GM23338 (cell line): ENCODE data around the gene TBC1D14. TPM values are rescaled to one million over a fixed set of nuclear protein-coding genes. Genes with fewer than 3 reads are reported as not detected.

Experiments
- ATAC-seq: fragments of 200-7000 bp; cut with Tn5 transposase; 3 replicates; pipeline ENCODE4 v1.9.1; 2020
- DNase-seq: peaks from one replicate; pipeline ENCODE4 v3.0.0-alpha.2; 2015; ENCODE audit warnings: low spot score
- H2AFZ ChIP-seq: fragments of 200-600 bp; sonication (generic); 2 replicates; pipeline ENCODE4 v1.8.0; 2016; ENCODE audit warnings: antibody characterized with exemption, mild to moderate bottlenecking, moderate library complexity
- H3F3A ChIP-seq: fragments of 200-600 bp; sonication (generic); replicated peaks from 2 replicates; pipeline ENCODE4 v1.8.0; 2017; ENCODE audit warnings: antibody characterized with exemption, mixed run types, low read depth
- H3K27ac ChIP-seq: fragments of 200-600 bp; sonication (generic); 2 replicates; pipeline ENCODE4 v1.6.1; 2016; ENCODE audit warnings: low read depth
- H3K27me3 ChIP-seq: fragments of 200-600 bp; sonication (generic); 2 replicates; pipeline ENCODE4 v1.8.0; 2016; ENCODE audit warnings: mild to moderate bottlenecking, mixed run types, moderate library complexity; ENCODE audit not compliant: insufficient read depth
- H3K36me3 ChIP-seq: fragments of 200-600 bp; sonication (generic); 2 replicates; pipeline ENCODE4 v1.8.0; 2016; ENCODE audit warnings: mild to moderate bottlenecking; ENCODE audit not compliant: insufficient read depth
- H3K4me1 ChIP-seq: fragments of 200-600 bp; sonication (generic); 2 replicates; pipeline ENCODE4 v1.8.0; 2016; ENCODE audit warnings: mild to moderate bottlenecking, moderate library complexity; ENCODE audit not compliant: insufficient read depth
- H3K4me2 ChIP-seq: fragments of 200-600 bp; sonication (generic); 2 replicates; pipeline ENCODE4 v1.7.1; 2017; ENCODE audit warnings: mixed run types
- H3K4me3 ChIP-seq: fragments of 200-600 bp; sonication (generic); 2 replicates; pipeline ENCODE4 v1.6.1; 2016; ENCODE audit warnings: mixed run types
- H3K79me2 ChIP-seq: fragments of 200-600 bp; sonication (generic); replicated peaks from 2 replicates; pipeline ENCODE4 v1.8.0; 2017; ENCODE audit warnings: mild to moderate bottlenecking; ENCODE audit not compliant: insufficient read depth
- H3K9me2 ChIP-seq: fragments of 200-600 bp; sonication (generic); 2 replicates; pipeline ENCODE4 v1.8.0; 2017; ENCODE audit not compliant: insufficient read depth
- H4K20me1 ChIP-seq: fragments of 200-600 bp; sonication (generic); replicated peaks from 2 replicates; pipeline ENCODE4 v1.8.0; 2017; ENCODE audit warnings: mild to moderate bottlenecking; ENCODE audit not compliant: insufficient read depth
- H3K27ac Mint-ChIP-seq: 2 replicates; pipeline ENCODE4 v1.8.0; 2020; ENCODE audit warnings: inconsistent platforms, mild to moderate bottlenecking, moderate library complexity, mixed read lengths
- H3K27me3 Mint-ChIP-seq: 3 replicates; pipeline ENCODE4 v1.8.0; 2022; ENCODE audit warnings: low read depth, mild to moderate bottlenecking, moderate library complexity, mixed read lengths, inconsistent platforms; ENCODE audit not compliant: insufficient read depth, poor library complexity
- H3K36me3 Mint-ChIP-seq: 3 replicates; pipeline ENCODE4 v1.8.0; 2021; ENCODE audit warnings: low read depth, mild to moderate bottlenecking, inconsistent platforms, moderate library complexity, mixed read lengths
- H3K4me1 Mint-ChIP-seq: 3 replicates; pipeline ENCODE4 v1.8.0; 2020; ENCODE audit warnings: mild to moderate bottlenecking, inconsistent platforms, mixed read lengths
- H3K4me3 Mint-ChIP-seq: 3 replicates; pipeline ENCODE4 v1.8.0; 2021; ENCODE audit warnings: moderate library complexity, mild to moderate bottlenecking, inconsistent platforms, mixed read lengths
- H3K9me3 Mint-ChIP-seq: 3 replicates; pipeline ENCODE4 v1.8.0; 2020; ENCODE audit warnings: moderate library complexity, mild to moderate bottlenecking, inconsistent platforms, mixed read lengths
- CREB1 ChIP-seq: fragments of 250-450 bp; sonication (Bioruptor Pico); IDR thresholded peaks from 2 replicates; pipeline ENCODE4 v1.5.0; 2020; ENCODE audit warnings: low read depth, mild to moderate bottlenecking, moderate library complexity
- ETS1 ChIP-seq: IDR thresholded peaks from 2 replicates; pipeline ENCODE4 v1.6.1; 2016; ENCODE audit warnings: antibody characterized with exemption
- EZH2 ChIP-seq: fragments of 200-600 bp; sonication (generic); IDR thresholded peaks from one replicate; pipeline ENCODE4 v1.8.0; 2017; ENCODE audit warnings: antibody characterized with exemption, mild to moderate bottlenecking, low read depth; ENCODE audit not compliant: unreplicated experiment
- EZH2phosphoT487 ChIP-seq: fragments of 200-600 bp; sonication (generic); IDR thresholded peaks from one replicate; pipeline ENCODE4 v1.8.1; 2018; ENCODE audit warnings: antibody characterized with exemption; ENCODE audit not compliant: unreplicated experiment
- JUNB ChIP-seq: IDR thresholded peaks from one replicate; pipeline ENCODE4 v1.6.1; 2016; ENCODE audit warnings: antibody characterized with exemption; ENCODE audit not compliant: unreplicated experiment
- NANOG ChIP-seq: IDR thresholded peaks from 2 replicates; pipeline ENCODE4 v1.6.1; 2016; ENCODE audit warnings: antibody characterized with exemption, borderline replicate concordance
- POLR2AphosphoS5 ChIP-seq: IDR thresholded peaks from 2 replicates; pipeline ENCODE4 v1.6.1; 2016; ENCODE audit warnings: antibody characterized with exemption, low read depth
- STAT1 ChIP-seq: IDR thresholded peaks from one replicate; pipeline ENCODE4 v1.6.1; 2016; ENCODE audit warnings: antibody characterized with exemption; ENCODE audit not compliant: unreplicated experiment
- ZNF114 ChIP-seq: fragments of 250-450 bp; sonication (Bioruptor Pico); IDR thresholded peaks from 2 replicates; pipeline ENCODE4 v1.5.0; 2020; ENCODE audit warnings: mild to moderate bottlenecking, moderate library complexity
- ZNF331 ChIP-seq: fragments of 250-450 bp; sonication (Bioruptor Pico); IDR thresholded peaks from 2 replicates; pipeline ENCODE4 v1.5.0; 2020; ENCODE audit warnings: low read depth, mild to moderate bottlenecking, moderate library complexity
- polyA plus RNA-seq: library from polyadenylated mRNA; unstranded; fragments of >200 nt; fragmentation: Nextera tagmentation; extraction: Ambion mirVana; gene quantifications from 2 replicates; pipeline ENCODE4 v1.2.1, GENCODE V29; 2016
- total RNA-seq: library from RNA; depleted of rRNA; stranded (reverse); fragments of >200 nt; shearing (Covaris generic); gene quantifications from 2 replicates; pipeline ENCODE4 v1.2.3, GENCODE V29; 2014
- TF ChIP-seq, protein P1 (sequence below), 2 experiments: fragments of 200-600 bp in 1 of 2; sonication (generic) in 1 of 2; conservative IDR thresholded peaks; 2 replicates each; pipeline versions ENCODE4 v1.5.1 to v1.6.1; 2016 to 2017; ENCODE audit warnings: antibody characterized with exemption in 2 of 2, low read depth in 2 of 2, mild to moderate bottlenecking in 2 of 2, moderate library complexity in 1 of 2
- TF ChIP-seq, protein P2 (sequence below): fragments of 250-450 bp; sonication (Bioruptor Pico); IDR thresholded peaks from 2 replicates; pipeline ENCODE4 v1.5.0; 2020; ENCODE audit warnings: mild to moderate bottlenecking, moderate library complexity
- TF ChIP-seq, protein P3 (sequence below): IDR thresholded peaks from one replicate; pipeline ENCODE4 v1.6.1; 2018; ENCODE audit warnings: antibody characterized with exemption; ENCODE audit not compliant: unreplicated experiment

Gene TBC1D14
- total and polyA plus RNA-seq, 2 experiments from 2014 or later, result 18.2 to 59.7 TPM

DNA sequence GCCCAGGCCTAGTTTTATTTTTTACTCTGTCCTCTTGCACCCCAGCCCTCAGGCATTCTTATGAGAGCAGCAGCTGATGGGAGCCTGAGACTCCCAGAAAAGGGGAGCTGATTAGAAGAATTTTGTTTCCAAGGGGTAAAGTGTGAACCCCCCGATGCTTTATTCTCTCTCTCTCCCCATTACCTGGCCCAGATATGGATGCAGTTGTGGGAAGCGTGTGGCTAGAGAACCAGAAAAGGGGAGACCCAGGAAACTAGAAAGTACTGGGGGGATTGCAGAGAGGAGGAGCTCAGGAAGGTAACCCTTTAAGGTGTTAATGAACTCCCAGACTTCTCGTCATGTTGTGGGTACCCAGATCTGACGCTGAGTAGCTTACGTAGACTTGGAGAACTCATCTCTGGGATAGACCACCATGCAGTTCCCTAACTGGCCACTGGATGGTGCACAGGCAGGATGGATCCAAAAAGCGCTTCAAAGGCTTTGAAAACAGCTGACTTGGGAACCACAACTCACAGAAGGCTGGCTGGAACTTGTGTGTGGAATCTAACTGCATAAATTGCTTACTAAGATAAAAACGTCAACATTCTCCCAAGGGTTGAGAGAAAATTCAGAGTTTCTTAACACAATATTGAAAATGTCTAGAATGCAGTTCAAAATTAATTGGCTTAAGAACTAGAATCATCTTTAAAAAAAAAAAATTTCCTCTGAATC, 64.7 kb downstream of the TBC1D14 start:
- H3K4me3 Mint-ChIP-seq, result no peak overlapping the region; the same call in 2 of the 3 replicates
- H3K9me3 Mint-ChIP-seq, result peaks cover 11% of the 10 kb centered on the region; the same call in 2 of the 3 replicates
- Histone ChIP-seq H3K4me1 (peaks cover 25% of the 10 kb centered on the region), H3K79me2 (no peaks in the 10 kb centered on the region), H3F3A (peaks cover 4% of the 10 kb centered on the region; the same call in 1 of the 2 replicates), H4K20me1 (no peaks in the 10 kb centered on the region), H2AFZ (no peak overlapping the region), H3K36me3 (no peaks in the 10 kb centered on the region), H3K27me3 (no peaks in the 10 kb centered on the region), H3K27ac (peak overlapping the region; percentile 96), H3K9me2 (no peaks in the 10 kb centered on the region), H3K4me3 (no peak overlapping the region), H3K4me2 (peak overlapping the region; percentile 17; the same call in 1 of the 2 replicates)
- ATAC-seq, result peak; percentile 77
- H3K27me3 Mint-ChIP-seq, result peaks cover 4% of the 10 kb centered on the region
- peaks cover 15% of the 10 kb centered on the region for H3K36me3 Mint-ChIP-seq
- peak overlapping the region; percentile 83 for H3K27ac Mint-ChIP-seq
- TF ChIP-seq, protein P1, sequence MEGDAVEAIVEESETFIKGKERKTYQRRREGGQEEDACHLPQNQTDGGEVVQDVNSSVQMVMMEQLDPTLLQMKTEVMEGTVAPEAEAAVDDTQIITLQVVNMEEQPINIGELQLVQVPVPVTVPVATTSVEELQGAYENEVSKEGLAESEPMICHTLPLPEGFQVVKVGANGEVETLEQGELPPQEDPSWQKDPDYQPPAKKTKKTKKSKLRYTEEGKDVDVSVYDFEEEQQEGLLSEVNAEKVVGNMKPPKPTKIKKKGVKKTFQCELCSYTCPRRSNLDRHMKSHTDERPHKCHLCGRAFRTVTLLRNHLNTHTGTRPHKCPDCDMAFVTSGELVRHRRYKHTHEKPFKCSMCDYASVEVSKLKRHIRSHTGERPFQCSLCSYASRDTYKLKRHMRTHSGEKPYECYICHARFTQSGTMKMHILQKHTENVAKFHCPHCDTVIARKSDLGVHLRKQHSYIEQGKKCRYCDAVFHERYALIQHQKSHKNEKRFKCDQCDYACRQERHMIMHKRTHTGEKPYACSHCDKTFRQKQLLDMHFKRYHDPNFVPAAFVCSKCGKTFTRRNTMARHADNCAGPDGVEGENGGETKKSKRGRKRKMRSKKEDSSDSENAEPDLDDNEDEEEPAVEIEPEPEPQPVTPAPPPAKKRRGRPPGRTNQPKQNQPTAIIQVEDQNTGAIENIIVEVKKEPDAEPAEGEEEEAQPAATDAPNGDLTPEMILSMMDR (conservative IDR thresholded peaks at IDR 0.05; ENCODE audit: low read depth in 2 of 2), result peak; percentile 81 to 86
- no peak for TF ChIP-seq JUNB
- TF ChIP-seq ETS1, result no peak
- TF ChIP-seq CREB1 (CRISPR knock-in tag), result peak; percentile 61; the same call in 1 of the 2 replicates
- TF ChIP-seq, protein P2, sequence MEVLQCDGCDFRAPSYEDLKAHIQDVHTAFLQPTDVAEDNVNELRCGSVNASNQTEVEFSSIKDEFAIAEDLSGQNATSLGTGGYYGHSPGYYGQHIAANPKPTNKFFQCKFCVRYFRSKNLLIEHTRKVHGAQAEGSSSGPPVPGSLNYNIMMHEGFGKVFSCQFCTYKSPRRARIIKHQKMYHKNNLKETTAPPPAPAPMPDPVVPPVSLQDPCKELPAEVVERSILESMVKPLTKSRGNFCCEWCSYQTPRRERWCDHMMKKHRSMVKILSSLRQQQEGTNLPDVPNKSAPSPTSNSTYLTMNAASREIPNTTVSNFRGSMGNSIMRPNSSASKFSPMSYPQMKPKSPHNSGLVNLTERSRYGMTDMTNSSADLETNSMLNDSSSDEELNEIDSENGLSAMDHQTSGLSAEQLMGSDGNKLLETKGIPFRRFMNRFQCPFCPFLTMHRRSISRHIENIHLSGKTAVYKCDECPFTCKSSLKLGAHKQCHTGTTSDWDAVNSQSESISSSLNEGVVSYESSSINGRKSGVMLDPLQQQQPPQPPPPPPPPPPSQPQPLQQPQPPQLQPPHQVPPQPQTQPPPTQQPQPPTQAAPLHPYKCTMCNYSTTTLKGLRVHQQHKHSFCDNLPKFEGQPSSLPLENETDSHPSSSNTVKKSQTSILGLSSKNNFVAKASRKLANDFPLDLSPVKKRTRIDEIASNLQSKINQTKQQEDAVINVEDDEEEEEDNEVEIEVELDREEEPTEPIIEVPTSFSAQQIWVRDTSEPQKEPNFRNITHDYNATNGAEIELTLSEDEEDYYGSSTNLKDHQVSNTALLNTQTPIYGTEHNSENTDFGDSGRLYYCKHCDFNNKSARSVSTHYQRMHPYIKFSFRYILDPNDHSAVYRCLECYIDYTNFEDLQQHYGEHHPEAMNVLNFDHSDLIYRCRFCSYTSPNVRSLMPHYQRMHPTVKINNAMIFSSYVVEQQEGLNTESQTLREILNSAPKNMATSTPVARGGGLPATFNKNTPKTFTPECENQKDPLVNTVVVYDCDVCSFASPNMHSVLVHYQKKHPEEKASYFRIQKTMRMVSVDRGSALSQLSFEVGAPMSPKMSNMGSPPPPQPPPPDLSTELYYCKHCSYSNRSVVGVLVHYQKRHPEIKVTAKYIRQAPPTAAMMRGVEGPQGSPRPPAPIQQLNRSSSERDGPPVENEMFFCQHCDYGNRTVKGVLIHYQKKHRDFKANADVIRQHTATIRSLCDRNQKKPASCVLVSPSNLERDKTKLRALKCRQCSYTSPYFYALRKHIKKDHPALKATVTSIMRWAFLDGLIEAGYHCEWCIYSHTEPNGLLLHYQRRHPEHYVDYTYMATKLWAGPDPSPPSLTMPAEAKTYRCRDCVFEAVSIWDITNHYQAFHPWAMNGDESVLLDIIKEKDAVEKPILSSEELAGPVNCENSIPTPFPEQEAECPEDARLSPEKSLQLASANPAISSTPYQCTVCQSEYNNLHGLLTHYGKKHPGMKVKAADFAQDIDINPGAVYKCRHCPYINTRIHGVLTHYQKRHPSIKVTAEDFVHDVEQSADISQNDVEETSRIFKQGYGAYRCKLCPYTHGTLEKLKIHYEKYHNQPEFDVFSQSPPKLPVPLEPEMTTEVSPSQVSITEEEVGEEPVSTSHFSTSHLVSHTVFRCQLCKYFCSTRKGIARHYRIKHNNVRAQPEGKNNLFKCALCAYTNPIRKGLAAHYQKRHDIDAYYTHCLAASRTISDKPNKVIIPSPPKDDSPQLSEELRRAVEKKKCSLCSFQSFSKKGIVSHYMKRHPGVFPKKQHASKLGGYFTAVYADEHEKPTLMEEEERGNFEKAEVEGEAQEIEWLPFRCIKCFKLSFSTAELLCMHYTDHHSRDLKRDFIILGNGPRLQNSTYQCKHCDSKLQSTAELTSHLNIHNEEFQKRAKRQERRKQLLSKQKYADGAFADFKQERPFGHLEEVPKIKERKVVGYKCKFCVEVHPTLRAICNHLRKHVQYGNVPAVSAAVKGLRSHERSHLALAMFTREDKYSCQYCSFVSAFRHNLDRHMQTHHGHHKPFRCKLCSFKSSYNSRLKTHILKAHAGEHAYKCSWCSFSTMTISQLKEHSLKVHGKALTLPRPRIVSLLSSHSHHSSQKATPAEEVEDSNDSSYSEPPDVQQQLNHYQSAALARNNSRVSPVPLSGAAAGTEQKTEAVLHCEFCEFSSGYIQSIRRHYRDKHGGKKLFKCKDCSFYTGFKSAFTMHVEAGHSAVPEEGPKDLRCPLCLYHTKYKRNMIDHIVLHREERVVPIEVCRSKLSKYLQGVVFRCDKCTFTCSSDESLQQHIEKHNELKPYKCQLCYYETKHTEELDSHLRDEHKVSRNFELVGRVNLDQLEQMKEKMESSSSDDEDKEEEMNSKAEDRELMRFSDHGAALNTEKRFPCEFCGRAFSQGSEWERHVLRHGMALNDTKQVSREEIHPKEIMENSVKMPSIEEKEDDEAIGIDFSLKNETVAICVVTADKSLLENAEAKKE (CRISPR knock-in tag), result no peak
- no peak for TF ChIP-seq EZH2
- no peak for TF ChIP-seq POLR2AphosphoS5
- TF ChIP-seq, protein P3, sequence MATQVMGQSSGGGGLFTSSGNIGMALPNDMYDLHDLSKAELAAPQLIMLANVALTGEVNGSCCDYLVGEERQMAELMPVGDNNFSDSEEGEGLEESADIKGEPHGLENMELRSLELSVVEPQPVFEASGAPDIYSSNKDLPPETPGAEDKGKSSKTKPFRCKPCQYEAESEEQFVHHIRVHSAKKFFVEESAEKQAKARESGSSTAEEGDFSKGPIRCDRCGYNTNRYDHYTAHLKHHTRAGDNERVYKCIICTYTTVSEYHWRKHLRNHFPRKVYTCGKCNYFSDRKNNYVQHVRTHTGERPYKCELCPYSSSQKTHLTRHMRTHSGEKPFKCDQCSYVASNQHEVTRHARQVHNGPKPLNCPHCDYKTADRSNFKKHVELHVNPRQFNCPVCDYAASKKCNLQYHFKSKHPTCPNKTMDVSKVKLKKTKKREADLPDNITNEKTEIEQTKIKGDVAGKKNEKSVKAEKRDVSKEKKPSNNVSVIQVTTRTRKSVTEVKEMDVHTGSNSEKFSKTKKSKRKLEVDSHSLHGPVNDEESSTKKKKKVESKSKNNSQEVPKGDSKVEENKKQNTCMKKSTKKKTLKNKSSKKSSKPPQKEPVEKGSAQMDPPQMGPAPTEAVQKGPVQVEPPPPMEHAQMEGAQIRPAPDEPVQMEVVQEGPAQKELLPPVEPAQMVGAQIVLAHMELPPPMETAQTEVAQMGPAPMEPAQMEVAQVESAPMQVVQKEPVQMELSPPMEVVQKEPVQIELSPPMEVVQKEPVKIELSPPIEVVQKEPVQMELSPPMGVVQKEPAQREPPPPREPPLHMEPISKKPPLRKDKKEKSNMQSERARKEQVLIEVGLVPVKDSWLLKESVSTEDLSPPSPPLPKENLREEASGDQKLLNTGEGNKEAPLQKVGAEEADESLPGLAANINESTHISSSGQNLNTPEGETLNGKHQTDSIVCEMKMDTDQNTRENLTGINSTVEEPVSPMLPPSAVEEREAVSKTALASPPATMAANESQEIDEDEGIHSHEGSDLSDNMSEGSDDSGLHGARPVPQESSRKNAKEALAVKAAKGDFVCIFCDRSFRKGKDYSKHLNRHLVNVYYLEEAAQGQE, result no peak
- no peak for TF ChIP-seq ZNF331 (CRISPR knock-in tag)
- no peak for TF ChIP-seq NANOG
- no peak for TF ChIP-seq STAT1
- TF ChIP-seq EZH2phosphoT487, result no peak
- TF ChIP-seq ZNF114 (CRISPR knock-in tag), result no peak
- DNase-seq, result peak; percentile 96
- peaks cover 31% of the 10 kb centered on the region for H3K4me1 Mint-ChIP-seq
